GM12872 (cell line): ENCODE data around the gene ZNF185.

ENCODE experiments used
- TF ChIP-seq, protein P1 (sequence below): IDR thresholded peaks from 3 replicates; pipeline ENCODE4 v1.5.1; 2011; ENCODE audit warnings: low read depth, mild to moderate bottlenecking, low read length, moderate library complexity; ENCODE audit not compliant: insufficient read depth

ZNF185 gene

DNA sequence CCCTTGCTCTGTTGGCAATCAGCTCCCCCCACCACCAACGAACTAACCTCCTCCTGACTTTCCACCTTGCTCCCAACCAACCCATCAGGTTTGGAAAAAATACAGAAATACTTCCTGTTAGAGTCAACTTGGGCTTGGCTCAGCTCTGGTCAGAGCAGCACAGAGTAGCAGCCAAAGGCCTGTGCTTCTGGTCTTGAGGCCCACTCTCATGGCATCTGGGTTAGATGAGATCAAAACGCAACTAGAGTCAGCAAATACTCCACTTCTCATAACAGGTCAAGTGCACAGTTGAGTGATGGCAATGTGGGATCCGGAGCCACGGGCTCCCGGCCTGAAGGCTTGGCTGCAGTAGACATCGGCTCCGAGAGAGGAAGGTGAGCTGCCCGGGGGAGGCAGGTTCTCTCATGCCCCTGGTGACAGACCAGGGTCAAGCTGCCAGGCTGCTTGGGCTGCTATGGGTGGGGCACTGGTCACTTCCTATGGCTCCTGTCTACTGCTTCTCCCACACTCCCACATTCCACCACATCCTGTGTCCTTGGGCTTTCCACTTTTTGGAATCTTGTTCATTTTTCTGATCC lies 34.8 kb downstream of the ZNF185 start:
- TF ChIP-seq, protein P1, sequence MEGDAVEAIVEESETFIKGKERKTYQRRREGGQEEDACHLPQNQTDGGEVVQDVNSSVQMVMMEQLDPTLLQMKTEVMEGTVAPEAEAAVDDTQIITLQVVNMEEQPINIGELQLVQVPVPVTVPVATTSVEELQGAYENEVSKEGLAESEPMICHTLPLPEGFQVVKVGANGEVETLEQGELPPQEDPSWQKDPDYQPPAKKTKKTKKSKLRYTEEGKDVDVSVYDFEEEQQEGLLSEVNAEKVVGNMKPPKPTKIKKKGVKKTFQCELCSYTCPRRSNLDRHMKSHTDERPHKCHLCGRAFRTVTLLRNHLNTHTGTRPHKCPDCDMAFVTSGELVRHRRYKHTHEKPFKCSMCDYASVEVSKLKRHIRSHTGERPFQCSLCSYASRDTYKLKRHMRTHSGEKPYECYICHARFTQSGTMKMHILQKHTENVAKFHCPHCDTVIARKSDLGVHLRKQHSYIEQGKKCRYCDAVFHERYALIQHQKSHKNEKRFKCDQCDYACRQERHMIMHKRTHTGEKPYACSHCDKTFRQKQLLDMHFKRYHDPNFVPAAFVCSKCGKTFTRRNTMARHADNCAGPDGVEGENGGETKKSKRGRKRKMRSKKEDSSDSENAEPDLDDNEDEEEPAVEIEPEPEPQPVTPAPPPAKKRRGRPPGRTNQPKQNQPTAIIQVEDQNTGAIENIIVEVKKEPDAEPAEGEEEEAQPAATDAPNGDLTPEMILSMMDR = no peak

DNA sequence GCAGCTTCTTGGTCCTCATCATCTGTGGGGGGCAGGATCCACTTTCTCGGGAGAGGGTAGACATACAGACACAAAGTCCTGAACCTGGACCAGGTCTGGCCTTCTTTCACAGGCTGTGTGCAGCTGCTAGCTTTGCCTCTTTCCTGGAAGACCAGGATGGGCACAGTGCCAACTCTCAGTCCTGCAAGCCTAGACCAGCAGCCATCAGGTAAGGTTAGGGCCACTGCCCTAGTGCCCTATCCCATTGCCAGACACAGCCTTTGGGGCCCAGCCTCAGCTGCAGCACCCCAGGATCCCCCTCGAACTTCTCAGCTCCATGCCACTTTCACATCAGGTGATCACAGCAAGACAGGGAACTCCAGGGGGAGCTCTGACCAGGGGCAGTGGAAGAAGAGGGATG lies 38.4 kb downstream of the ZNF185 start:
- TF ChIP-seq, protein P1 = no peak

DNA sequence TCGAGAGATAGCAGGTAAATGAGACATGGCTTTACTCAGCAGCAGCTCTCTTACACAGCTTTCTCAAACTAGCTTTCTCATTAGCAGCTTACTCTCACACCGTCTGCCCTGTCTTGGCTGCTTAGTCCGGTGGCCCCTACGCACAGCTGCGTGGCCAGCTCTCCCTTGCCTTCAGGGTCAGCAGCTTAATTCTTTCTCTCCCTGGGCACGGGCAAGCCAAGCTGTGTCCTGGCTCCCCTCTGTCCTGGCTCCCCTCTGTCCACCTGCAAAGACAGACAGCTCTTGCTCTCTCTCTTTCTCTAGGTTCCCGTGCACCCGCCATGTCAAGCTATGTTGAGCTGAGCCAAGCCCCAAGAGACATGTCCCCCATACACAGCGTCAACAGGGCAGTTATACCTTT lies 39.4 kb downstream of the ZNF185 start:
- TF ChIP-seq, protein P1 = no peak

DNA sequence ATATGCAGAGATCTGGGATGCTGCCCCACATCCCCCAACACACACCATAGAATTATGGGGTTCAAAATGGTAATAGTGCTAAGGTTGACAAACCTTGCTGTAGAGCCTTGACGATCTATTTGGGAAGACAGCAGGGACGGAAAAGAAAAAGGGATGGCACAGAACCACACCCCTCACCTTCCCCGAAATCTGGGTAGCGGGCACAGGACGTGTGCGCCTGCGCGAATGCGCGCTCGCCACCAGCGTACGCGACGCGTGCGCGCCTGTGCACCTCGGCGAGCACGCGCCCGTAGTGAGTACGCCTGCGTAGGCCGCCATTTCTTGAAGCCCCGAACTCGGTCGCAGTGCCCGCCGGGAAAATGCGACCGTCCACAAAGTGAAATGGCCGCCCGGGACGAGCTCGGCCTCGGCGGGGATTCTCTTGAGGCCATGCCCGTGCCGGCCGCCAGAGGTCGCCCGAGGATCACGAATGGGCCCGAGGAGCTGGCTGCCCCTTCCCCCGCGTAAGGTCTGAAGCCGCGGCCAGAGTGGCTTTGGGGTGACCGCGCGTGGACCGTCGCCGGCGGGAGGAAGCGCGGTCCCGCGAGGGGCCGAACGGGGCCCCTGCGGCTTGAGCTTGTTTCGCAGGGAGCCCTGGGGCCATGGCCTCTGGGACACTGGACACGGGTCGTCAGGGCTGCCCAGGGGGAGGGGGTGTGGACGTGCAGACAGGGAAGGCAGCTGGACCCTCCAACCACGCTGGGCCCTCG lies 43.6 kb downstream of the ZNF185 start:
- TF ChIP-seq, protein P1 = peak; percentile 68

DNA sequence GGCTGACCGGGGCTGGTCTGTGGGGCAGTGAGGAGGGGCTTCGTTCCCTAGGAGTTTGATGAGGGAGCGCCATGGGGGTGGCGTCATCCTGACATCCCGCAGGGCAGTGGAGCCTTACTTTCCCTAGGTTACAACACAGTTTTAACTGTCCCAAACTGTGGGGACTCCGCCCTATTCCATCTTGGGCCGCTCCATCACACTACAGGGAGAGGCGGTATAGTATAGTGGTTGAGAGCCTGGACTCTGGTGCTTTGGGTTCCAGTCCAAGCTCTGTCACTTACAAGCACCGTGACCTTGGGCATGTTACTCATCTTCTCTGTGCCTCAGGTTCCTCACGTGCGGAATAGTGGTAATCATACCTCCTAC lies 44.2 kb downstream of the ZNF185 start:
- TF ChIP-seq, protein P1 = no peak

DNA sequence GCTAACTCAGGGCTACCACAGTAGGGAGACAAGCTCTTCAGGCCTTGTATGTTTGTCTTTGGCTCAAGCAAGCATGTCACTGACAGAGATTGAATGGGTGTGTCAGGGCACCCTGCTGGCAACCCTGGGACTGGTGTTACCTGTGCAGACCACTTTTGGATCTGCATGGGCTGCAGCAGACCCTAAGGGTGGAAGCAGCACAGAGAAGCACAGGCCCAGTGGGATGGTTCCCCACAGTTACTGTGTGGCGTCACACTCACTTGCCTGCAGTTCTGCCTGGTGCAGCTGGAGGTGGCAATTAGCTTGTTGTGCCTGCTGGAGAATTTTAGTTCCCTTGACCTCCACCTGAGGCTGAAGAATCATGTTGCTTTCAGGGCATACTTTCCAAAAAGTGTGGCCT lies 46.0 kb downstream of the ZNF185 start:
- TF ChIP-seq, protein P1 = no peak

DNA sequence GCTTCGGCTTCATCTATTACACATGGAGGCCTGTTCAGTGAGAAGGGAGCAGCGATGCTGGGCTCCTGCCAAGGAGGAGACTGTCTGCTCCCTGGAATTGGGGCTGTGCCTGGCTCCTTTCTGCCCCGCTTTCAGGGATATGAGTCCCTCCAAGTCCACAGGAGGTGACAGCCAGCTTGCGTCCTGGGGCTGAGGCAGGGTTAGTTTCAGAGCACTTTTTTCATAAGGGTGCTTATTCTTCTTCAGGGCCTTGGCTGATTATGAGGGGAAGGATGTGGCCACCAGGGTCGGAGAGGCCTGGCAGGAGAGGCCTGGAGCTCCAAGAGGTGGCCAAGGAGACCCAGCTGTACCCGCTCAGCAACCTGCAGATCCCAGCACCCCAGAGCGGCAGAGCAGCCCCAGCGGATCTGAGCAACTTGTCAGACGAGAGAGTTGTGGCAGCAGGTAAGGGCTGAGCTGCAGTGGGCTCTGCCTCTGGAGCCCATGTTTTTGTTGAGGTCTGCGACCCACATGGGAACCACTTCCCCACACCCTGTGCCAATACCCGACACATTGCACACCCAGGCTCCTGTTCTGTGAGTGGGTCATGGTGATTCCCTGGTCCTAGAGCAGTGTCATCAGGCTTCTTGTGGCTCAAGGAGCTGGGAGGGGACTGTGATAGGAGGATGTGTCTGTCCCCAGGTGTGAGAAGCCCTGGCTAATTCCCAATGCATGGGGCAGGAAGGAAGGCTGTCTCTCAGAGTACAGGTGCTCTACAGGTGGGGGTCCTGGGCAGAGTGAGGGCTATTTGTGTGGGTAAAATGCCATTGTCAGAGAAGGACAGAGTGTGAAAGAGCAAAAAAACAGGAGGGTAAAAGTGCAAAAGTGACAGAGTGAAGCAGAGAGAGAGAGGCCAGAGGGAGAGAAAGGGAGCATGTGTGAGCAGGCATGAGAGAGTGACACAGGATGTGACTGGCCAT lies 47.4 kb downstream of the ZNF185 start:
- TF ChIP-seq, protein P1 = no peak
